Stimulated activated CD4-positive, alpha-beta T cell treated with anti-CD3 and anti-CD28 coated beads, Interleukin-1b, Interleukin-23, amount 100 ng/mL, for 24 hours (primary cell): ENCODE data around the gene OR2T3.
"Not testable (repeated sequence)": the region's sequence is repeated elsewhere in the genome, so short reads cannot be mapped to it uniquely, and the experiment has no call there.

Source experiments
- DNase-seq, 4 experiments: peaks; one replicate each; pipeline ENCODE4 v3.0.0-alpha.2; 2020; ENCODE audit warnings: low read depth in 4 of 4, low spot score in 1 of 4

Gene OR2T3, protein sequence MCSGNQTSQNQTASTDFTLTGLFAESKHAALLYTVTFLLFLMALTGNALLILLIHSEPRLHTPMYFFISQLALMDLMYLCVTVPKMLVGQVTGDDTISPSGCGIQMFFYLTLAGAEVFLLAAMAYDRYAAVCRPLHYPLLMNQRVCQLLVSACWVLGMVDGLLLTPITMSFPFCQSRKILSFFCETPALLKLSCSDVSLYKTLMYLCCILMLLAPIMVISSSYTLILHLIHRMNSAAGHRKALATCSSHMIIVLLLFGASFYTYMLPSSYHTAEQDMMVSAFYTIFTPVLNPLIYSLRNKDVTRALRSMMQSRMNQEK

DNA sequence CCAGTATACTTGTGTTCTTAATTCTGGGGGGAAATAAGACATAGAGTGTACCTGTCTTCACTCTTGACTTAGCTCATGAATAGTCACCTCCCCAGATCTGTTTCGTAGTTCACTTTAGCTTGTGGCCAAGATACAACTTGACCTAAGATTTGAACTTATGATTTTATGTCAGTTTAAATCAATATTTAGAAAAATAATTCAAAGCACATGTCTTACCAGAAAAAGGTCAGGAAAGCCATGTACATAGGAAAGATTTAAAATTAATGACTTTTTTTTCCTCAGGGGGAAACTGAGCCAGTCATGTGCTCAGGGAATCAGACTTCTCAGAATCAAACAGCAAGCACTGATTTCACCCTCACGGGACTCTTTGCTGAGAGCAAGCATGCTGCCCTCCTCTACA lies at the start of gene OR2T3:
TSS of gene OR2T3 (plus strand) at position 301 of the 400 bp plus-strand sequence. CDS start at position 301, 0 bp downstream.
- DNase-seq = not testable (repeated sequence)

DNA sequence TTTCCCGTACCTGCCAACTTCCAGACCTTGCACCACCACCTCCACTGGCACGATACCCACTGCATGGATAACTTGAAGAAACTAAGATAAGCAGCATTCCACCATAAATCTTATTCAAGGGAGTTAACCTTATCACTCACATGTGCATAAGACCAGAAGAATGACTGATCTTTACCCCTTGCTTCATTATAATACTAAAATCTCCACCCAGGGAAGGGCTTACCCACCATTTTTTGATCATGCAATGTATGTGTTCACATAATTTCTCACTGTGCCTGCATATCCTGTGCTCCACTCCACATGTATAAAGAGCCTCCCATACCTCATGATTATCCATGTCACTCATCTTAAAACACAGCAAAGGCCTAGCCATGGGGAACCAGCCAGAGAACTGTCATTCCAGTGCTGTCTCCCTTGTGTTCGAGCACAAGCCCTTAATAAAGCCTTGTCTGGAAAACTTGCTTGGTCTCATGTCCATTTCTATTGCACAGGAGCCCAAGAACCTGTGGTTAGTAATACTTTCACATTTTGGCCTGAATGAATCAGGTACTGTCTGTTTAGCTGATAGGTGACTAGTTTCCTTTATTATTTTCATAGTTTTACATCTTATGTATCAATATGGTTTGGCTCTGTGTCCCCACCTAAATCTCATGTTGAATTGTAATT lies 45.5 kb upstream of the OR2T3 start:
- DNase-seq = not testable (repeated sequence)

DNA sequence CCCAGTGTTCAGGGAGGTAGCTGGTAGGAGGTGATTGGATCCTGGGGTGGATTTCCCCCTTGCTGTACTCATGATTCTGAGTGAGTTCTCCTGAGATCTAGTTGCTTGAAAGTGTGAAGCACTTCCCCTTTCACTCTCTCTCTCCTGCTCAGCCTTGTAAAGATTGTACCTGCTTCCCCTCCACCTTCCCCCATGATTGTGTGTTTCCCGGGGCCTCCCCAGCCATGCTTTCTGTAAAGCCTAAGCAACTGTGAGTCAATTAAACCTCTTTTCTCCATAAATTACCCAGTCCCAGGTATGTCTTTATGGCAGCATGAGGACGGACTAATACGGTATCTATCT lies 45.0 kb upstream of the OR2T3 start:
- DNase-seq = not testable (repeated sequence)

DNA sequence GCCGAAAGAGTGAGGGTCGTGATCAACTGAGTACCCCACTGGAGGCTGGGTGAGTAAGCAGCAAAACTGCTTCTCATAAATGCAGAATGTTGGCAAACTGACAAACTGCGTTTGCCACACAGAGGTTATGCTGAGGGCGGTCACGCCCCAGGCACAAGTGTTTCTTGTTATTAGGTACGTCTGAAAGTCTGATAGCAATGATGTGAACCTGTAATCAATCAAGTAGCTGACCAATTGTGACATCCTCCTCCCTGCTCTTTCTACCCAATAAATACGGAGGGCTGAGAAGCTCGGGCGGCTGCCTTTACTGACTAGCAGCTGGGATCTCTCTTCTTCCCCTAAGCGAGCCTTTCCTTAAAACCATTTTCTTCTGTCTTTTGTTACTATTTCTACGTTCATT lies 41.5 kb upstream of the OR2T3 start:
- DNase-seq = not testable (repeated sequence)

DNA sequence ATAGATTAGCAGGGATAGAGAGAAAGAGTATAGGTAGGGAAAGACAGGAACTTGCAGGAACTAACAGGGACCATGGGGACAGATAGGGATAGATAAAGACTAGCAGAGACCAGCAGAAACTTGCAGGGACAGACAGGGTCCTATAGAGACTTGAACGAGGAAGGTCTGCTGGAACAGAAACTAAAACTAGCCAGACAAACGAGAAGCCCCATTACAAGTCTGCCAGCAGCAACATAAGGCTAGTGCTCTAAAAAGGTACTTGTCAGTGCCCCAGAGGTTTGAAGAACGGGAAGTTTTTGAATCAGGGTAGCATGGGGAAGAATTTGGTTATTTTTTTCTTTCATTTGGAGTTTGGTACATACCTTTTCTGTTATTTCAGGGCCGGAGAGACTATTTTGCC lies 41.0 kb upstream of the OR2T3 start:
- DNase-seq = not testable (repeated sequence)

DNA sequence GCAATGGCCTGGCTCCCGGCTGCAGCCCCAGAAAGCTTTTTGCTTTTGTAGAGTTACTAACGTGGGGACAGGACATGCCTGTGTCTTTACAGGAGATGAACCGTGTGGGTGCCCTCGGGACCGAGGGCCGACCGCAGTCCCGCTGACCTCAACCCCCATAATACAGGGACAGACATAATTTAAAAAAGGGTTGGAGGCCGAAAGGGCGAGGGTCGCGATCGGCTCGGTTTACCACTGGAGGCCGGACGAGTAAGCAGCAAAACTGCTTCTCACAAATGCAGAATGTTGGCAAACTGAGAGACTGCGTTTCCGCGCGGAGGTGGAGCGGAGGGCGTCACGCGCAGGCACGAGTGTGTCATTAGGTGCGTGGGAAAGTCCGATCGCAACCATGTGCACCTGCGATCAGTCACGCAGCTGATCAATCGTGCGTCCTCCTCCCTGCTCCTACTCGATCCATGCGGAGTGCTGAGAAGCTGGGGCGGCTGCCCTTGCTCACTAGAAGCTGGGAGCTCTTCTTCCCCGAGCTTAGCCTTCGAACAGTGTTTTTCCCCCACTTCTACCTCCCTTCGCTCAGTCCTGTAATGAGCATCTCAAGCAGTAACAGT lies 39.2 kb upstream of the OR2T3 start:
- not testable (repeated sequence) for DNase-seq

DNA sequence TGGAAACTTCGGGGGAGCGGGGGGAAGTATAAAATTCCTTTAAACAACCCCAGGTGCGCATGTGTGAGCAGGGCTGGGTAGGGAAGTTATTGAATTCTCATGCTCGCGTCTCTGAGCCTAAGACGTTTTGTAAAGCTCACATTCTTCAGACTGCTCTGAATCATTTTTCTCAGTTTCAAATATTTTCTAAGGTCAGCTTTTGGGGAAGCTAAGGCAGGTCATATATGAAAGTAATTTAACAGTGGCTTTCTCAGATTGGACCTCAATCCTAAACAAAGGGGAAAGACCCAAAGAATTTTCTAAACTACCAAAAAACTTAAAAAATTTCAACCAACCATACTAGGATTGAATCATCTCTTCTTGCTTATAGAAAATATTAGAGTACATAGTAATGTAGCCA lies 38.2 kb upstream of the OR2T3 start:
- not testable (repeated sequence) for DNase-seq

DNA sequence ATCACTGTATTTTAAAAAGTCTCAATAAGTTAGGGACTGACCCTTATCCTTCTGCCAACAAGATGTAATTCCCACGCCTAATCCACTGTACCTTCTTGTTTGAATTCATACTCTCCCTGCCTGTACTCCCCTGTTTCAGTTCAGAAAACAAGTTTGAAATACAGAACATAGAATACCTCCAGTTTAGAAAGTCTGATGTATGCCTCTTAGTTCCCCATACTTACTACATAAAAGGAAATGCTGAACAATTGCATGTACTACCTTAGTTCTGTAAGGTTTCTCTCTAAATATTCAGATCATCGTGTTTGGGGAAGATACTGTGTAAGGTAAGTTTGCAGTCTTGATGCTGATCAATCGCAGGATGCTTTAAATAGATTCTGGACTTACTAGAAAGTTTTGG lies 36.8 kb upstream of the OR2T3 start:
- DNase-seq = not testable (repeated sequence)

DNA sequence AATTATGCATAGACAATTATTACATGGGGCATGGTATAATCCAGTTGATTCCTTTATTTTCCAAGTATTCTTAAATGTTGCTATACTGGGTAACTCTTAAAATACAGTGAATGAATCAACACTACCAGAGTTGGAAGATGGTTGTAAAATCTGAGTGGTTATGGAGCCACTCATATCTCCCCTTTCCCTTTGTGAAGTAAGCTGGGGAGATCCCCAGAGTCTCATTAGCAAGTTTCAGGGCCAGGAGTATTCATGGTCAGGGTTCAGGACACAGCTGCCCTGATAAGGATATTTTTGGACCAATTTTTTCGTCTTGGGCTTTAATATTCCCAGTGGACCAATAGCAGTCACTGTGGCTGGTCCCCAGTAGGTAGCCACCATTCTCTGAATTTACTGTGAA lies 34.5 kb upstream of the OR2T3 start:
- DNase-seq = not testable (repeated sequence)

DNA sequence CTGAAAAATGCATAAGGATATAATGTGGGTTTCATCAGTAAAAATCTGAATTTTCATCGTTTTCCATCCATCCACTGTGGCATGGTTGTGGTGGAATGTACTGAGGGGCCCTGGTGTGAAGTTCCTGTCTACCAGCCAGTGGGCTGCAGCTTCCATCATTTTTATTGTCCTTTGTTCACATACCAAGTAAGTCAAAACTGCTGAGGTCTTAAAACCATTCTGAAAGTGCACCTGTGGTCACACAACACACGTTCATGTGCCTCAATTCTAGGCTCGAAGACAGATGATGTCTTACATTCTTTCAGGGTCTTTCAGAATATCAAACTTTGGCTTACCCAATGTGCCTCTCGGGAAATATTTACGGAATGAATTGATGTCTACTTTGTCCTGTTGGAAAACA lies 33.9 kb upstream of the OR2T3 start:
- not testable (repeated sequence) for DNase-seq

DNA sequence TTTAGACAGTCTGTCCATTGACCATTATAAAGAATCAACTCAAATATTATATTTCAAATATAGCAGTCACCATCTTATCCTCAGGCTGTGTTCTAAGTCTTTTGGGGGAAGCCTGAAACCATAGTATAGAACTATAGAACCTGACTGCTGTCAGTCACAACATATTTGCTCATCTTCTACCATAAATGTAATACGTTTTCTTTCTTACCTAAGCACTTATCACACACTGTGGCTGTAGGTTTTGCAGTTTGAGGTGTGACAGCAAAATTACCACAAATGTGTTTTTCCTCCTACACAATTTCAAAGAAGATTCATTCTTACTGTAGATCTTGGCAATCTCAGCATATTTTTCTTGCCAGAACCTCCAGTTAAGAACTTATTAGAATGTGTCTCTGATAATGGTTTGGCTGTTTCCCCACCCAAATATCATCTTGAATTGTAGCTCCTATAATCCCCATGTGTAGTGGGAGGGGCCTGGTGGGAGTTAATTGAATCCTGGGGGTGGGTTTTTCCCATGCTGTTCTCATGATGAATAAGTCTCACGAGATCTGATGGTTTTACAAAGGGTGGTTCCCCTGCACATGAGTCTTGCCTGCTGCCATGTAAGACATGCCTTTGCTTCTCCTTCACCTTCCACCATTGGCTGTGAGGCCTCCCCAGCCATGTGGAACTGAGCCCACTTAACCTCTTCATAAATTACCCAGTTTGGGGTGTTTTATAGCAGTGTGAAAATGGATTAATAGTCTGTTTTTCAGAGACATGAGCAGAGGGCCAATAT lies 30.5 kb upstream of the OR2T3 start:
- DNase-seq = not testable (repeated sequence)

DNA sequence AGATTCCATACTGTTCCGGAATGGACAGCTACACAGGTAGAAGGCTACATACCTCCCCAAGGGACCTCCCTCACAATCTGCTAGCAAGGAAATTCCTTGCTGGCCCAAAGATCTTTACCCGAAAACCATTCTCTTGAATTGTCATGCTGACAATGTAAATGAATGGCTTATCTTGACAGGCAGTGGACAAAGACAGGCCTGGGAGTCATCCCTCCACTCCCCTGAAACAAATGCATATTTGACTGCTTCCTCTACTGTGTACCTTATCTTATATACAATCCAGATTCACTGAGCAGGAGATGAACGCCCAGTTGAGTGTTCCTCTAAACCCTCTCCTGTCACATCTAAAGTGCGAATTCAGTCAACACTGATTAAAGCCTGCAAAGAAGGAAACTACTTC lies 28.5 kb upstream of the OR2T3 start:
- DNase-seq = not testable (repeated sequence)

DNA sequence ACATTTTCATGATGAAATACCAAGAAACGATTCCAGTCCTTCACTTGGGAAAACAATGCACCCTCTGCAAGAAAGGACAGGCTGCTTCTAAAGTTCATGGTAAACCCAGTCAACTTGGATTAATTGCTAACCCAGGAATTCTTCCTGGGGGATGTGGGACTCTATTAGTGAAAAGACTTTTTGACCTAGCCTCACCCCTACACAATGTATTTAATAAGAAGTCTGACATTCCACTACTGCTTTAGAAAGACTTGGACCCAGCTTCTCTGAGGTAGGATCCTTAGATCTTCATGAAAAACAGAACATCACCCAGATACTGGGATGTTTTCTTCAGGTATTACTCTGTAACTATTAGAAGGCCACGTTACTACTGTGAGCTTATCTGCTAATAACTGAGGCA lies 27.8 kb upstream of the OR2T3 start, which contains the start of gene OR2T2:
TSS of gene OR2T2 (plus strand) at position 239 of the 400 bp plus-strand sequence. CDS start 7,161 bp downstream, outside the sequence.
- not testable (repeated sequence) for DNase-seq

DNA sequence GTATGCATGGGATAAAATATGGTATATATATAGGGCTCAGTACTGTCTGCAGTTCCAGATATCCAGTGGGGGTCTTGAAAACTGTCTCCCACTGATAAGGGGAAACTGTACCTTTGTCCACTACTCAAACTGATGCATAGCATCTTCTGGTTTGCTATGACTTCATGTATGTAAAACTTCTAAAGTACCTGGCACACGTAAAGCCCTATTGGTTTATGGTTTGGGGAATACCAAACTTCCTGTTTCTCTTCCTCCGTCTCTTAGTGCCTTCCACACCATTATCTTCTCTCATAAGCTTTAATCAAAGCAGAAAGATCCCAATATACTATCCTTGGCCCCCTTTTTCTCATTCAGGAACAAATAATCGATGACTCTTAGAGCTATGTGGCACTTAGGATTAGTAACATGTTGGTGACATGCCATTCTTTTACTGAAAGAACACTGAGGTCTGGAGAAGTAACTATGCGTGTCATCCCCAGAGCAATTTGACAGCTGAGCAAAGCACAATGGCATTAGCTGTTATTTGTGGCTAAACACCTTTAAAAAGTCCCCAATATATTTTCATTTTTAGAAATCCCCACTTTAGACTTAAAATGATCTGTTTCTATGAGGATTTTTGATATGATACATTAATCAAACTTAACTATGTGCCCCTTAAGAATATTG lies 24.6 kb upstream of the OR2T3 start:
- DNase-seq = not testable (repeated sequence)

DNA sequence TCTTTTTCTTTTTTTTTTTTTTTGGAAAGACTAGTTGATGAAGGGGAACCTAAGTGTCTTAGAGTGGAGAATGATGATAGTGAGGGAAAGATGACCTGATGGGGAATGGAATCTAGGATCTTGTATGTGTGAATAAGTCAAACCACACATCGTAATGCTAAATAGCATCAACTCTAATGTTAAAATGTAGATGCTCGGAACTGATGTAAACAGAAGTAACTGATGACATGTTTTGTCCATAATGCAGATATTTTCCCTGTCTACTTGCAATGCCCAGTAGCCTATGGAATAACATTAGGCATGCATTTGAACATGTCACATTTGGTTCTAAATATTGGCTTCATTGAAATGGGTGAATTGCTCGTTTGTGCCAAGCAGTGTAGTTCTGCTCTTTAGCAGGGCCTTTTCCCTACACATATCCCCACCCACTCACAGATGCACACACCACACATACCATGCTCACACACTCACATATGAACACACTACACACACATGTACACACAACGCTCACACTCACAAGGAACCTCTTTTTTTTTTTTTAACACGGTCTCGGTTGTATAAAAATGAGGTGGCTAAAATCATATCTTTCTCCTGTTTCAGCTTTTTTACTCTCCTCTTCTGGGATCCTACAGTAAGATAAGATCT lies 23.2 kb upstream of the OR2T3 start:
- not testable (repeated sequence) for DNase-seq

DNA sequence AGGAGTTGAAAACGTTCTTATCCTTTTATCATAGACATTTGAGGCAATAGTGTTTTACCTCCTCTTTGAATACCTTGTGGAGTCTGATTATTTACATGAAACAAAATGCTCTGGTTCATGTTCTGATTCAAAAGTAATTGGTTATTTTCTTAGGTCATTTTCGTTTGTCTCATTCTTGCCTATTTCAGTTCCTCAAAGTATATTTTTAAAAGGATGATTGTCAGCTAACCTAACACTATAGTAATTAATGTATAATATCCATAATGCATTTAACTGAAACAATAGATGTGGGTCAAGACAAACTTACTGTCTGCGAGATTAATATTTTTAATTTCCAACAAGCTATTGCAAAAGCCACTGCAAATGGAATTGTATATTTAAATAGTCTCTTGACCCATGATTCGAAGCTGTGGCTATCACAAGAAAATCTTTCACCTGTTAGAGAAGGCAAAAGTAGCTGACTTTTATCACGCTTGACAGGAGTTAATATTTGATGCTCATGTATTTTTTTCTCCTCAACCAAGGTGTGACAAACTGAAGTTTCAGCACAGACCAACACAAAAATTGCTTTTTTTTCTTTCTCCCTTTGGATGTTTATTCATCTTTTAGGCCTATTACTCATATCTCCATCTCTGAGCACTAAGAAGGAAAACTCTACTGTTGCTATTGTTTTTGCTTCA lies 22.5 kb upstream of the OR2T3 start:
- DNase-seq = not testable (repeated sequence)

DNA sequence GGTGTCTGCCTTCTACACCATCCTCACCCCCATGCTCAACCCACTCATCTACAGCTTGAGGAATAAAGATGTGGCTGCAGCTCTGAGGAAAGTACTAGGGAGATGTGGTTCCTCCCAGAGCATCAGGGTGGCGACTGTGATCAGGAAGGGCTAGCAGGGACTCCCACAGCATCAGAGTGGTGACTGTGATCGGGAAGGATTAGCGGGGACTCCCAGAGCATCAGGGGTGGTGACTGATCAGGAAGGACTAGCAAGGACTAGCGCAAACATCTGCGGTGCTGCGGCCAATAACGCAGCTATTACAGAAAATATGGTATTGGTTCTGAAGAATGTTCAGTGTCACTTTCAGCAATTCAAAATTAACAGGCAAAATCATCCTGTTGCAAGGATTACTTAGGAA lies 19.5 kb upstream of the OR2T3 start:
- DNase-seq = not testable (repeated sequence)

DNA sequence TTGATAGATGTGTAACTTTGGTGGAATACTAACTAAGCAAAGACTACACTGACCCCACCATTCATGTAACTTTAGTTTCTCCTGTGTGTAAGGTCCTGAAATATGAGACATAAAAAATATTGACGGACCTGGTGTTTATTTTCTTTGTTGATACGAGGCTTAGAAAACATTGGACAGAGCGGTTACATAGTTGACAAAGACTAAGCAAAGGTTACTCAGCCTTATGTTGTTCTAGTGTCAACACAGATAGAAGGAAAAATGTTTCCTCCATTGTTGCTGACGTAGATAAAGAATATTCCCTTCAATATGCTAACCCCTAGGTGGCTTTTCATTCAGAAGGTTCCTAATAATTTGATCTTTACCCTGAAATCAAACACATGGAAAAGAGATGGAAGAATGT lies 18.1 kb upstream of the OR2T3 start:
- DNase-seq = not testable (repeated sequence)

DNA sequence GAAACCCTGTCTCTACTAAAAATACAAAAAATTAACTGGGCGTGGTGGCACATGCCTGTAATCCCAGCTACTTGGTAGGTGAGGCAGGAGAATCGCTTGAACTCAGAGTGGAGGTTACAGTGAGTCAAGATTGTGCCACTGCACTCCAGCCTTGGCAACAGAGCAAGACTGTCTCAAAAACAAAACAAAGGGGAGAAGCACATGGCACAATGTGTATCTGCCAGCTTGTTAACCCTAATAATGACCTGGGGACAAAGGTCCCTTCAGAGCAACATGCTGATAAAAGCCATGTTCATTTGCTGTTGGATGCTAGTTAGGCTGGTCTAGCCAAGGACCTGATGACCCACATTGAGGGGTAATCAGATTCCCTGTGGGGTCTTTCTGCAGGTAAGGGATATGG lies 16.5 kb upstream of the OR2T3 start:
- not testable (repeated sequence) for DNase-seq

DNA sequence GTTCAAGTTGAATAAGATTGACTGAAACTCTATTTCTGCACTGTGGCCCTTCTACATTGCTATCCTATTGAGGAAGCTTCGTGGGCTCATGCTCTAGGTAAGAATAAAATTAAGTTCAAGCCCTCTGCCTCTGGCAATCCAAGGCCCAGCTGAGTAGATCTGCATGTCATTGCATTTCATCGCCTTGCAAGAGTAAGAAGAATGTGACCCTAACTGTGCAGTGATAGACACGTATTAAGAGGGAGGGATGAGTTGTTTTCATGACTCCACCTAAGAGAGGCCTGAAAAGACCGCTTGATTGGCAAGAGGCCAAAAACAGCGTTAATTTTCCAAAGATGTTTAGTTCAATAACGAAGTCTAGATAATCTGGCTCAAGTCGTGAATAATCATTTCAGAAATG lies 14.0 kb upstream of the OR2T3 start:
- DNase-seq = not testable (repeated sequence)
